Activated CD4-positive, alpha-beta T cell treated with anti-CD3 and anti-CD28 coated beads, Interleukin-2, amount 50 U/mL, for 16 hours (primary cell): ENCODE results near the gene ITPR3.

ENCODE experiments used
- DNase-seq: peaks from one replicate; pipeline ENCODE4 v3.0.0-alpha.2; 2020

Gene ITPR3

DNA sequence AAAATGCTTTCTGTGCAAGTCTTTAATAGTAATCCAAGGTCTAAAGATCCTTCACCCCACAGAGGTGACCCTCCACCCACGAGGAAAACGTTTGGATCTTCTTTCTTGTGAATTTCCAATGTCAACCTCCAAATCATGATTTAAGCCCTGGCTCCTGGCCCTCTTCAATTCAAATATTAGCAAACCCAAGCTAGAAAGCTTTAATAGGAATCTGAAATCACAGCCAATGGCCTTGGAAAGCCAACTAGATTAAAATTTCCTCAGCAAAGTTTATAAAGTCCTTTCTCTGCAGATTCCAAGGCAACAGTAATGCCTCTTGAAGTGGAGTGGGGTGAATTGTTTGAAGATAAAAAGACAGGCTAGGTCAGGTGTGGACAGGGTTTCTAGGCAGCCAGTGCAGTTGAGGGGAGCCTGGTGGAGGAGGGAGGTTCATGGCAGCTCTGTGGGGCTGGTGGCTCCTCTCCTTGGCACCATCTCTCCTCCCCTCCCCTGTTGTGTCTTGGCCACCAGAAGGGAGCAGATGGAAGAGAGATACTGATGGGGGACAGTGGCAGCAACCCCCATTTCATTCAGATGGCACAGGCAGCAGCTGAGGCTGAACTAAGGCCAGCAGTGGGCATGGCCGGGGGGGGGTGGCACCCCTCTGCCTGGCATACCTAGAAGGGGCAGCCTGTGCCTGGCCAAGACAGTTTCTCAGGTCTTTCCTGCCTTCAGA is 102.4 kb downstream of the ITPR3 start:
- DNase-seq, result no peak

DNA sequence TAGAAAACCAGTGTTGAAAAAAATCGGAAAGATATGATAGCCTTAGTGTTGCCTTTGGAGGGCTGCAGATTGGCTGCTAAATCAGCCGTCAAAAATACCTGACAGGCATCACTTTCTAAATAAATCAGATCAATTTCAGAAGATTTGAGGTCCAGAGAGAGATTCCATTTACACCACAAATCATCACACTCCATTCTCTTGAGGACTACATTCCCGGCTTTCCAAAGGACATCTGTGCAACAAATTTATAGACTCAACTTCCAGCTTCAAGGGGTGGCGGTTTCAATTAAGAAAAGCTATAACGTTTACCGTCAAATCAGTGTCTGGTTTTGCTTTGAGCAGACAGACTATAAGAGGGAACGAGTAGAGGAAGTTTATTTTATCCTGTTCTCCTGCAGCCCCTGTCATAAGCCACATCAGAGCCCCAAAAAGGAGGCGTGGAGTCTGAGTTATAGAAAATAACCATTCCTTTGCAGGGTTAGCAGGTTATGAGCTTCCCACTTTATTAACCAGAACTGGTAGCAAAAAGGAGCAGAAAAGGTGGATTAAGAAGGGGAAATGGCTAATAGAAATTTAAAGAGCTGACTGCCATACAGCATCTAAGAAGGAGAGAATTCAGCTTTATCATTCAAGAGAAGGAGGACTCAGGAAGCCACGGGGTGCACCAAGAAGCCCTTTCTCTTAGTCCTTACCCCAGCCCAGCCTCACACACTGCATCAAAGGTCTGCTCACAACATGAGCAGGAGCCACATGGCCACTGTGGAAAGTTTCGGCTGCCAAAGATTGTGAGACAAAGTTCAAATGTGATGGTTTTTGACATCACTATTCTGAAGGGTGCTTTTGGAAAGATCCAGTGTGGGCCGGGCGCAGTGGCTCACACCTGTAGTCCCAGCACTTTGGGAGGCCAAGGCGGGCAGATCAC is 103.2 kb downstream of the ITPR3 start:
- DNase-seq, result no peak

DNA sequence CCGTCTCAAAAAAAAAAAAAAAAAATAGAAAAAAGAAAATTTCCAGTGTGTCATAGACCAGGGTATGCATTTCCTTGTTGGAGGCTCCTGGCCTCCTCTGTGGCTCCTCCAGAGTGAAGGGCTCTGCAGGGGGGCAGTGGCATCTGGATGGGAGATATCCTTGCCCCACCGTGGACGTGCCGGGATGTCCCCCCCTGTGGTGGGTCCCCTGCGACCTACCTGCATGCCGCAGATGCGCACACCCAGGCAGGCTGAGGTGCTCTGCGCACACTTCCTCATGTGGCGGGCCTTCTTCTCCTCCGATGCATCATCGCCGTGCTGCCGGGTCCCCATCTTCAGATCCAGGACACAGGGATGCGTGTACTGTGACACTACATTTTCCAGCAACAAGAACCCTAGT is 104.1 kb downstream of the ITPR3 start:
- DNase-seq, result no peak

DNA sequence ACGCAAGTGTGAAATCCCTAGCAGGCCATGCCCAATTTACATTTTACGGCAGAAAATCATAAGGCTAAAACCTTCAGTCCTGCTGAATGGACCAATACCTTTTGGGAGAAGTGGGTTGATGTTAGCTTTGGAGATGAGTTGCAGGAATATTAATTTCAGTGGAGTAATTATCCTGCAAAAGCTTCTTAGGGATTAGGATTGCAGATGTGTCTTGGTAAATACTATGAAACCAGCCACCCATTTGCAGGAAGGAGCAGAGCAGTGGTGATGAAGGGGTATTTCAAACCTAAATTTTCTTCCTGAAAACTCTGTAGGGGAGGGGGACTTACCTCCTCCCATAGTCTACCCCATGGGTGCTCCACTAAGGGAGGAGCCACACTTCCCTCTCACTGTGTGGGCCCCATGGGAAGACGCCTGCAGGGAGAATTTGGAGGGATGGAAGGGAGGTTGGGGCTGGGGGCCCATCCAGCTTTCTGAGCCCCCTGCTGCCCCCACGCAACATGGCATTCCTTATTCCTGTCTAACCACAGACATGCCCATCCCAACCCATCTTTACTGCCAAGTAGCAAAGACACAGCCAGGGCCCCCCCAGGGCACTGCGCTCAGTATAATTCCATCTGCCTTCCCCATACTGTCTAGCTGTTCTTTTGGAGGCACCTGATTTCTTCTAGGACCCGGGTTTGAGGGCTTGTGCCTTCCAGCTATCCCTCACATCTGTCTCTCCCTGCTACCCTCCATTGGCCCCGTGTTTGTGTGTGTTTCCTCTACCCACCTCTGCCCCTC is 105.0 kb downstream of the ITPR3 start:
- no peak for DNase-seq

DNA sequence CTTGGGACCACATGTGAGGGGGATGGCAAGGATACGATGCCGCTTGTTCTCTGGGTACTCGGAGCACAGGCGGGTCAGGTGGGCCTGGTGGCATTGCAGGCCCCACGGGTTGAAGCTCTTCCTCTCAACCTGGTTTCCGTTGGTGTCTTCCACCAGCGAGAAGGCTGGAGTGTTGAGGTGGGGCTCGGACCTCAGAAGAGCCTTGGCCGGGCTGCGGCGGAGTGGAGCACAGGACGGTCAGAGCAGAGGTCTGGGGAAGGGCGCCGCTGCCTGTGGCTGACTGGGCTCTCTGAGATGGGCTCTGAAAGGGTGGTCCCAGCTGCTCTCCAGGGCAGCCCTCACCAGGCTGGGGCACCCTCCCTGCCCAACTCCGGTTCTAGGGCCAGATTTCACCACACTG is 105.6 kb downstream of the ITPR3 start:
- no peak for DNase-seq

DNA sequence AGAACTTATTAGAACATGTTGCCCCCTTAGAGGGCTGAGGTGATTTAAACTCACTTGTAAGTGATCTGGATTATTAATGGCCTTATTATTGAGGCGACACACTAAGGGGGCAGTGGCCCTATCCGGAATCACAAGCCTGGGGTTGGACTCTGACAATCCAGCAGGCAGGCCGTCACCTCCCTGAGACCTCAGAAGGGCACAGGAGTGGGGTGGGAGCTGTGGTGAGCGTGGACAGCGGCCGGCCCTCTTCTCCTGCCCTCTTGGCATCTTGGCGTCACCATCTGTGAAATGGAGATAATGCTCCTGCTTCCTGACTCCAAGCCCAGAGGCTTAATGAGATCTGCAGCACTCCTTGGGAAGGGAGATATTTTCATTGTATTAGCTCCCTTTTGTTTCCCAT is 106.0 kb downstream of the ITPR3 start:
- DNase-seq, result no peak

DNA sequence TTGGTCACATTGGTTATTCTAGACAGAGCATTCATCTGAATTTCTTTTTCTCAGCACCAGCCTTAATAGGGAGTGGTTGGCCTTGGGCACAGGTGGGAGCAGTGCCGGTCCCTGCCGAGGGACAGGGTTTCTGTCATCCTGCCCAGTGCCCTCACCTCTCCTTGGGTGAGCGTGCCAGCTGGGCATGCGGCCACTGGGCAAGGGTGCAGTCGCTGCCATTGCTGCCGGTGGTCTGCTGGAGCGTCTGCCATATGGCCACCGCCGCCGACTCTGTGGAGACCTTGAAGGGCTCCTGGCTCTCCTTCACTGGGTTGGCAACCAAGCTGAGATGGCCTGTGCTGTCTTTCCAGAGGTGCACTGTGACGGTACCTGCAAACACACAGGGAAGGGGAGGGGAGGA is 106.8 kb downstream of the ITPR3 start:
- no peak for DNase-seq

DNA sequence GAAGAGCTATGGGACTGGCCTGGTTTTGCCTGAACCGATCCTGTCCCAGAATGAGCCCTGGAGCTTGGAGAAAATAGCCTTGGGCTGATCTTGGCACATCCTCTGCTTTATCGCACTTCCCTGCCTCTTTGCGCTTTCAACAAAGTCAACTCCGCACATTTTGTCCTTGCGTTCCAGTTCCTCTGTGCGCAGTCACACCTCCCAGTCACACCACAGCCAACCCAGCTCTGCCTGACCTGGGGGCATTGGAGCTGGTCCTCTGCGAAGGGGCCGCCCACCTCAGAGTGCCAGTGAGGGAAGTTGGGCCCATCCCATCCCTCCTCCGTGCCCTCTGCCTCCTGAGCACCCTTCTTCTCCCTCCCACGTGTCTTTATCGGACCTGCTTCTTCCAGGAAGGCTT is 107.3 kb downstream of the ITPR3 start:
- DNase-seq, result no peak

DNA sequence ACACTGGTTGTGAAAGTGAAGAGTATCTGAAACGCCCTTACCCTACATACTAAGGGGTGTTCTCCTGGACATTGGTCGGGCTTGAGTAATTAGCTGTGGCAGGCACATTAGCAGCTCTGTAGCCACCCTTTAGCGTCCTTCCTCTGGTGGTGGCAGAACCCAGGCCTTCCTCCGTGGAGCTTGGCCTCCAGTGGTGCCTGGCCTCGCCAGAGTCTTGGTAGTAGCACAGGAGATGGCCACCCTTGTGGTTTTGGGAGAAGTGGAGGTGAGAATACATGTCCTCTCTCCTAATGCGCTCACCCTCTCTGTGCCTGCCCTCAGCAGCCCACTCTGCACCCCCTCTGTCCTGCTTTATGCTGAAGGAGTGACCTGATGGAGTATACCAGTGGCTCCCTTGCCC is 107.9 kb downstream of the ITPR3 start:
- no peak for DNase-seq

DNA sequence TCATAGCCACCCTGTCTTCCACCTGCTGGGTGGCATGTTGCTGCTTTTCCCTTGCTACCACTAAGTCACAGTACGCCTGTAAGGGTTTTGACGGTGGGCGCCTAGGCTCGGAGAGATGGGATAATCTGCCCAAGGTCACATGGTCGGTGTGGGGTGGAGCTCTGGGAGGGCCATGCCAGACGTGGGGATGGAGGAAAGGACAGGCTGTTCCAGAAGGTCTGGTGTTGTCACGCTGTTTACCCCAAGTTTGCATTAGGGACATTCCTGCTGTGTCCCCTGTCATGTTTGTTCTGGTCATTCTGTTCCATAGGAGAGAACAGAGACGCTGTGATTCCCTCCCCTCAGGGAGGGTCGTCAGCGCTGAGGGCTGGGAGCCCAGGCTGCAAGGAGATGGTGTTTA is 109.5 kb downstream of the ITPR3 start:
- DNase-seq, result no peak

DNA sequence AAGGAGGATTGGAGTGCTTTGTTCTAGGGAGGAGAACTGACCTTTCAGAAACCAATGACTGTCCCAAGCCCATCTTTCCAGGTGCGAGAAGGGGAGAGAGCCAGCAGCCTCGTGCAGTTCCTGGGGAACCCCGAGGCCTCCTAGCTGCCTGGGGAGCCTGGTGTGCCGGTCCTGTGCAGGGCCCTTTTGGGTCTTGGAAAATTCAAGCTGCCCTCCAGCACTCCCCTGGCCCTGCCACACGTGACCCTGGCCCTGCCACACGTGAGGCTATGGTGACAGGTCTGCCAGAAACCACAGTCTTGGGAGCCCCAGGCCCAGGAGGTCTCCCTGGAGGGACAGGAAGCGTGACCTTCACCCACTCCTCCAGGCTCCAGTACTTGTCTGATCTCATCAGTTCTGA is 109.9 kb downstream of the ITPR3 start:
- no peak for DNase-seq

DNA sequence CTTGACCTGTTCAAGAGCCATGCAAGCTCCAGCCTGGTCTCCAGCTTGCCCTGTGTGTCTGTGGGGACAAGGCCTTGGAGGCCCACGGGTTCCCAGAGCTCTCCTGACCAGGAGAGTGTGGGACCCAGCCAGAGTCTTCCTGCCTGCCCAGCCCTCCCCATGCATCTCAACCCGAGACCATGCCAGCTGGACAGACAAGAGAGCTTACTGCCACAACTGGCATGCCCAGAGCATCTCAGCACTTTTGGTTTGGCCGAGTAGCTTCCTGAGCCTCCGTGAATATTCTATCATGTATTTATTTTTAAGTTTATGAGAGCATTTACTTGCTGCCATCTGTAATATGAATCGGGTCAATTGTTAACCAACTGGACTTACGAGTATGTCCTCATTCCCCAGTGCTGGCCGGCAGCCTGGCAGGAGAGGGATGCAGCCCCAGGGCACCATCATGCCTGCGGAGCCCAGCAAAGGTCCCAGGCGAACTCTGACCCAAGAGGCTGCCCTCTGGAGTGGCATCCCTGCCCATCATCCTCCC is 110.7 kb downstream of the ITPR3 start:
- no peak for DNase-seq

DNA sequence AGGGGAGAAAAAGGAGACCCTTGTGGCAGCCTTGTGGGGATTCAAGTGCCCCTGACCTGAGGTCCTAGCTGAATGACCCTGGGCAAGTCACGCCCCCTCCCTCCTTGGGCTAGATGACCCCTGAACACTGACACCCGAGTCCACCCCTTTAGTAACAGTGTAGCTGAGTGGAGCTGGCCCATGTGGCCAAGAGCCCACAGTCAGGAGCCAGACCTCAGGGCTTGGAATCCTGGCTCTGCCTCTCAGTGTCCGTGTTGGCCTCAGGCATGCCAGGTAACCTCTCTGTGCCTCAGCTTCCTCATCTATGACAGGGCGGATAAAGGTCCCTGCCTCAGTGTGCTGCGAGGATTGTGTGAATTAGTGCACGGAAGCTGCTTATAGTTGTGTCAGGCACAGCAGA is 111.3 kb downstream of the ITPR3 start:
- DNase-seq, result no peak

DNA sequence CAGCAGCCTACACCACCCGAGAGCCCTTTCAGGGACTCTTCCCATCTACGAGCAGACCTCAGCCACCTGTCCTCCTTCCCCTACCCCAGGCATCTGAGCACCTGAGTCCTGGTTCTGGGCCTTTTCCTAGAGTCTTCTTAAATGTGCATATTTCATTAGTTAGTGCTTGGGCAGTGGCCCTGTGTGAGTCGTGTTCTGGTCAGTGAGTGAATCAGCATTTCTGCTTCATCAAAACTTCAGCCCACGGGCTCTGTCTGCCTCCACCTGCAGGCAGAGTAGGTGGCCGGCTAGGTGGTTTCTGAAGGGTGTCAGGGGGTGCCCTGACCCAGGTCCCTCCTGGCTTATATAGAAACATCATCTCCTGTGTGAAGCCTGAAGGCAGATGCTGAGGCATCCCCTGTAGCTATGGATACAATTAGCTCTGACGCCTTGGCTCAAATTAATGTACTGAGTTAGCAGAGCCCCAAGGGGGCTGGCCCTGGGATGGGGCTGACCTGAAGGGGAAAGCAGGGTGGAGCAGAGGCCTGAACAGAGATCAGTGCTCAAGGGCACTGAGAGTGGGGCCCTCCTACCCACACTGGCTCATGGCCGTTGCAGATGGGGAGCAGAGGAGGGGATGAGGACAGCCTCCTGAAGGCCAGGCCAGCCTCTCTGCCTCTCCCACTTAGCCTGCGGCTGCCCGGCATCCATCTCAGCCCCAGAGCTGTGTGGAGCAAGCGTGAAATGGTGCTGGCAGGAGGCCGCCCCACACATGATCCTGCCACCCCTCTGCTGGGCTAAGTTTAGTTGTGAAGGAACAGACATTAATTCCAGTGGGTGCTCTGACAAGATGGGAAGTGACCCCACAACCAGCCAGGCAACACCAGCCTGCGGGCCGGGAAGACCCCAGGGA is 111.9 kb downstream of the ITPR3 start:
- DNase-seq, result no peak

DNA sequence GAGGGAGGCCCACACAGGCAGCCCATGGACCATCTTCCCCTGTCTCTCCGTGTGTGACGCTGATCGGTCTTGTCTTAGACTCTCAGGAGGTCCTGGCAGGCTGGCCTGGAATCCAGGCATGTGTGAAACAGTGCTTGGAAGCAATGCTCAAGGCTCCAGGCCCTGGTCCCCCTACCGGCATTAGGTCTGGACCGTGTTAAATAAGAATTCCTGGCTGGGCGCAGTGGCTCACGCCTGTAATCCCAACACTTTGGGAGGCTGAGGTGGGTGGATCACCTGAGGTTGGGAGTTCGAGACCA is 112.5 kb downstream of the ITPR3 start:
- DNase-seq, result no peak

DNA sequence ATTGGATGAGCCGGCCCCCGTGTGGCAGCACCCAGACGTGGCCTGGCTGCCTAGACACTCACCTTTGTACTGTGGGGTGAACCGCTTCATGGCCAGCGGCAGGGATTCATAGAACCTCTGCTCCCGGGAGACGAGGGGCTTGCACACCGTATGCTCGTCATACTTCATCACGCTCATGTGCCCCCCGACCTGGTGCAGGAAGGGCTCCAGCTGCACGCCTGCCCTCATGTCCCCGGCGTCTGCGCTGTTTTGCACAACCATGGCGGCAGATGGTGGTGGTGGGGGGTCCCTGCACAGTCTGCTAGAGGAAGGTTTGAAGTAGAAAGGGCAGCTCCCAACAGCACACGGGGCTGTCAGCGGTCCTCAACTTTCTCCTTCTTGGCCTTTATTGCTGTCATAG is 114.1 kb downstream of the ITPR3 start:
- DNase-seq, result no peak

DNA sequence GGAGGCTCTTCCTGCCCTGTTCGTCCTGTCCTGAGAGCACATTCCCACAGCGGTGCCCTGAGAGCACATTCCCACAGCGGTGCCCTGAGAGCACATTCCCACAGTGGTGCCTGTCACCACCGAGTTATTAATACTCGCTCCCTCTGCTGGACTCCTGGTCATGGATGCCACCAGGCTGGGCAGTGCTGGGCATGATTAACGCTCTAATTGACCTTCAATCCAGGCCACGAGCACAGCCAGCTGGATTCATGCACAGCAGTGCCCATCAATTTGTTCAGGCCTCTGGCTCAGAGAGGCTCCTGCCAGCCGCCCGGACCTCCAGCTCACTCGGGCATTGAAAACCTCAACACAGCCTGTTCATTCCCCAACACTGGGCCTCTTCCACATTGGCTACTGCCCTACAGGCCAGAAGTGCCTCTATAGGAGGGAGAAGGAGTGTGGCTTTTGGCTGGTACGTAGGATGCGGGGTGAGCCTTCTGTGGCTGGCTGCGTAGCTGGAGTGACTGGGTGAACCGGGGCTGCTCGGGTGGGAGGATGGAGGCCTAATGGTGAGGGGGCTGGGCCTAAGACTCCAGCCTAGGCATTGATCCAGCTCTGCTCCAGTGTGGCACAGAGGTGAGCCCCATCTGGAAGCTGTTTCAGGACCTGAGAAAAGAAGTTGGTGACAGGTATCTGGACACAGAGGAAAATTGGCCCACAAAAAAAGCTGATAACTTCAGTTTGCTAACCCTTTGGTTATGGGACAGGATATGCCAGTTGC is 116.3 kb downstream of the ITPR3 start:
- DNase-seq, result no peak

DNA sequence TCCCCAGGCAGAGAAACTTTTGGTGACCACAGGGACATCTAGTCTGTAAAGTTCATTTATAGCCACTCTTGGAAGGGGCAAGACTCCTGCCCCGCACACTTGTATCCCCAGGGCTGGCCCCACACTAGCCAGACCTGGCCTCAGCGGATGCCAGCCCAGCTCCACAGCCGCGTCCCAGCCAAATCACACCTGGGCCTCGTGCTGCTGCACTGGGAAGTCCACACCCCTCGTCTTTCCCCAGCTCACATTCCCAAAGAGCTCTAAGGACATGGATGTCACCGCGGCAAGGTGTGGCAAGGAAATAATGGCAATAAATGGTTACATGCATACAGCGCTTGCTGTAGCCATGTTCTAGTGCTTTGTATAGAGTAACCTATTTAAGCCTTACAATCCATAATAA is 117.0 kb downstream of the ITPR3 start:
- no peak for DNase-seq

DNA sequence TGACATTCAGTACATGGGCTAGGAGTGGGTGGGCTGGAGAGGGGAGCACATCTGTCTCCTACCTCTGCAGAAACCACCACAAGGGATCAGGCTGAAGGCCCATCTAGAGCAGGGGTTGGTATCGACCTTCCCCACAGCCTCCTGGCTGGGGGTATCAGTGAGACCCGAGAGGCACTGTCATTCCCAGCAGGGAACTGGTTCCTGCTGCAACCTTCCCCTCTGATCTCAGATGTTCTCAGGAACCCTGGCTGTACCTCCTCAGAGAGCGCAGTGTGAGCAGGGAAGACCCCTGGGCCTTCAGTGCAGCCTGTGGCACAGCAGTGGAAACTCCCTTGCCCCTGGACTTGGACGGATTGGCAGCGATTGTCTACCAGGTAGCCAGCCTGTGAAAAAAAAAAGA is 117.8 kb downstream of the ITPR3 start:
- DNase-seq, result no peak

DNA sequence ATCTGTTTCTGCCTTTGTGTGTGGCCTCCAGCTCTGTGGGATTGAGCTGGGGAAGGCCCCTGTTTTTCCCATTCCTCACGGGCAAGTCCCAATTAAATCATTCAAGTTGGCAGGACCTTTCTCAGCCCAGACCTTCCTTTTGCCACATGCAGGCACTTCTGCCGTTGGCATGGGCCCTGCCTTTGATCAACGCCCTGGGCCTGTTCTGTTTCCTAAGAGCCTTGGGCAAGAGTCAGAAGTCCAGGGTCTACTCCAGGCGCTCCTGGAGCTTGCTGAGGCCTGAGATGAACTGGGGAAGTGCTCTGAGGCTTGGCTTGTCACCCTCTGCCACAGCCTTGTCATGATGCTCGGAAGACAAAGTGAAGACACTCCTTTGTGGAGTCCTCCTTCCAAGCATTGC is 118.4 kb downstream of the ITPR3 start:
- no peak for DNase-seq

DNA sequence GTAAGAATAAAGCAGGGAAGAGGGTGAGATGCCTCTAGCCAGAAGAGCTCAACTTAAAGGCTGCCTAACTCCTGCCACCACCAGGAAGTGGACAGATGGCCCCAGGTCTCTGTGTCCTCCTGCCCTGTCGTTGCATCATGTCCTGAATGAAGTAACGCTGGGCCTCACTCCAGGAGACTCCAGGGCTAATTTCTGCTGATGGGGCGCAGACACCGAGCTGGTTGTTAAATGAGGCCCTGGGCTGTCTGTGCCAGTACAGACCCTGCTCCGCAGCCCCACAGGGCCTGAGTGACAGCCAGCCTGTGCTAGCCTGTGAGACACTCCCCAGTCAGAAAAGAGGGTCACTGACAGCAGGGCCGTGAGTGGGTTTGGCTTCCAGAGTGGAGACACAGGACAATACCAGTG is 119.1 kb downstream of the ITPR3 start:
- no peak for DNase-seq

DNA sequence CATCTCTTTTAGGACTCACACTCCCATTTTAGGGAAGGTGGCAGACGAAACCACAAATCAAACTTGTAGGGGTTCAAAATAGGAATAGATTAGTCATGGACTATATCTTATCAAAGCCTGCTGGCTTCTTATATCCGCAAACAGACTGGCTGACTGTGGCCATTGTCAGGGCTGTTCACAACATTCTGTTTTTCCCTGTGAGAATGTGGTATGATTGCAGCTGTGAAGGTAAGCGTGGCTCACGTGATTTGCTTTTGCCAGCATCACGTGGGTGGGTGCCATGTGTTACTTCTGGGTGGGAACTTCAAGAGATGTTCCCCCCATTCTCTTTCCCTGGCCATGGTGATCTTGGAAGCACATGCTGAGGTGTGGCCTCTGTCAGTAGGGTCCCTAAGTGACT is 119.7 kb downstream of the ITPR3 start:
- DNase-seq, result no peak
